ENCODE measurements around the gene SWAP70. TPM values are rescaled to one million over a fixed set of nuclear protein-coding genes. Genes with fewer than 3 reads are reported as not detected.
A peak's percentile ranks its signal among the peaks of the same experiment; 100 is the strongest.

SWAP70 gene
- total and polyA plus RNA-seq, 2 of the 13 experiments (the other 11 are each of a cell fraction or from before 2014, with no cell fraction given), result 4.6 to 8.7 TPM

DNA sequence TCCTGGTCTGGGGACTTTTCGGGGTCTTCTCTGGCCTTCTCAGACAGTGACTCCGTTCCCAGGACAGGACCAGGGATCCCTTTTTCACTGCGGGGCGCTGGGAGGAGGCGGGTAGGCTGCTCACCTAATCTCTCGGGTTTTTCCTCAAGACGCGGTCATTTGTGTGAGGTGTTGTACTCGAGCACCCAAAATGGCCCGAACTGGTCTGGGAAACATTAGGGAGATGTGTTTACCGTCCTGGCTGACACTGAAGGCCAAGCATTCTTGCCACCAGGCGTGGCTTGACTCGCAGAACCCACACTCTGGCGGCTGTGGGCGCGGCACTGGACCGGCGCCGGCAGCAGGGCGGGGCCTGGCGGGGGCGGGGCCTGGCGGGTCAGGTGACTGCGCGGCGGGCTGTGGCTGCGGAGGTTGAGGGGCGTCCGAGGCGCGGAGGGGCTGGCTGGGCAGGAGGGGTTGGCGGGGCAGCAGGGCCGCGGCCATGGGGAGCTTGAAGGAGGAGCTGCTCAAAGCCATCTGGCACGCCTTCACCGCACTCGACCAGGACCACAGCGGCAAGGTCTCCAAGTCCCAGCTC, at the start of gene SWAP70 (continued):
- TF ChIP-seq SOX5 (CRISPR knock-in tag; IDR thresholded peaks at IDR 0.05; ENCODE audit: borderline replicate concordance), result peak; percentile 31; the same call in 1 of the 2 replicates
- TF ChIP-seq ZNF660 (CRISPR knock-in tag; IDR thresholded peaks at IDR 0.05; ENCODE audit: borderline replicate concordance, low read depth), result no peak
- TF ChIP-seq TEAD3 (CRISPR knock-in tag; optimal IDR thresholded peaks at IDR 0.05; ENCODE audit: borderline replicate concordance), result peak; percentile 96
- 0 out of 2 replicates have a peak, but pooled peaks have one; percentile 25 for TF ChIP-seq TAF1 (CRISPR knock-in tag; IDR thresholded peaks at IDR 0.05)
- TF ChIP-seq JUND (CRISPR knock-in tag; IDR thresholded peaks at IDR 0.05), result peak; percentile 14; the same call in 1 of the 2 replicates
- TF ChIP-seq GABPB1 (CRISPR knock-in tag; IDR thresholded peaks at IDR 0.05), result peak; percentile 51; the same call in 1 of the 2 replicates
- TF ChIP-seq PHF8 (CRISPR knock-in tag; IDR thresholded peaks at IDR 0.05), result peak; percentile 64
- TF ChIP-seq SOX13 (IDR thresholded peaks at IDR 0.05), result no peak
- 0 out of 4 replicates have a peak, but pooled peaks of 1 of the 2 experiments have one; percentile 11 for TF ChIP-seq SOX13 (CRISPR knock-in tag; conservative IDR thresholded peaks at IDR 0.05 in 1 of 2, IDR thresholded peaks at IDR 0.05 in 1 of 2)
- TF ChIP-seq KDM2A (CRISPR knock-in tag; IDR thresholded peaks at IDR 0.05; ENCODE audit: borderline replicate concordance, low read depth), result peak; percentile 70
- peak; percentile 51; the same call in 1 of the 2 replicates for TF ChIP-seq SMAD3 (CRISPR knock-in tag; IDR thresholded peaks at IDR 0.05)
- TF ChIP-seq GATAD2A (CRISPR knock-in tag; IDR thresholded peaks at IDR 0.05), result peak; percentile 23; the same call in 1 of the 2 replicates
- peak; percentile 59; the same call in 1 of the 2 replicates for TF ChIP-seq ARNT2 (CRISPR knock-in tag; IDR thresholded peaks at IDR 0.05; ENCODE audit: low read depth)
- no peak for TF ChIP-seq BCL6 (CRISPR knock-in tag; IDR thresholded peaks at IDR 0.05)
- TF ChIP-seq PCBP2 (optimal IDR thresholded peaks at IDR 0.05; ENCODE audit: low read depth, low read length, poor library complexity, severe bottlenecking), result no peak
- TF ChIP-seq ZGPAT (CRISPR knock-in tag; IDR thresholded peaks at IDR 0.05), result peak; percentile 30; the same call in 1 of the 2 replicates
- TF ChIP-seq FOXP1 (IDR thresholded peaks at IDR 0.05), result no peak
- 0 out of 2 replicates have a peak, but pooled peaks have one; percentile 12 for TF ChIP-seq FOXP1 (CRISPR knock-in tag; IDR thresholded peaks at IDR 0.05)
- TF ChIP-seq MAZ (IDR thresholded peaks at IDR 0.05; ENCODE audit: borderline replicate concordance, low read depth, low read length), result 0 out of 2 replicates have a peak, but pooled peaks have one; percentile 7
- no peak; the same call in 1 of the 2 replicates for TF ChIP-seq MAZ (CRISPR knock-in tag; IDR thresholded peaks at IDR 0.05; ENCODE audit: low read depth)
- TF ChIP-seq ZNF335 (CRISPR knock-in tag; IDR thresholded peaks at IDR 0.05), result 0 out of 2 replicates have a peak, but pooled peaks have one; percentile 16
- TF ChIP-seq POLR2A (IDR thresholded peaks at IDR 0.05; ENCODE audit: insufficient read depth in 1 of 2, low read depth in 2 of 2, low read length in 2 of 2), result peak; percentile 51 to 75
- TF ChIP-seq TRIM24 (CRISPR knock-in tag; IDR thresholded peaks at IDR 0.05), result no peak
- TF ChIP-seq, protein P1, sequence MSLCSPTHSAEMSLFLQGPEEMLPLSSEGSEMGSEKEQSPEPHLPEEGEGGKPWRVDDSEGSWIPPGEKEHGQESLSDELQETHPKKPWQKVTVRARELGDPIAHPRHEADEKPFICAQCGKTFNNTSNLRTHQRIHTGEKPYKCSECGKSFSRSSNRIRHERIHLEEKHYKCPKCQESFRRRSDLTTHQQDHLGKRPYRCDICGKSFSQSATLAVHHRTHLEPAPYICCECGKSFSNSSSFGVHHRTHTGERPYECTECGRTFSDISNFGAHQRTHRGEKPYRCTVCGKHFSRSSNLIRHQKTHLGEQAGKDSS (CRISPR knock-in tag; IDR thresholded peaks at IDR 0.05; ENCODE audit: borderline replicate concordance, low read depth), result 0 out of 2 replicates have a peak, but pooled peaks have one; percentile 21
- peak; percentile 45 for TF ChIP-seq XRCC5 (optimal IDR thresholded peaks at IDR 0.05; ENCODE audit: low read length)
- TF ChIP-seq, protein P2, sequence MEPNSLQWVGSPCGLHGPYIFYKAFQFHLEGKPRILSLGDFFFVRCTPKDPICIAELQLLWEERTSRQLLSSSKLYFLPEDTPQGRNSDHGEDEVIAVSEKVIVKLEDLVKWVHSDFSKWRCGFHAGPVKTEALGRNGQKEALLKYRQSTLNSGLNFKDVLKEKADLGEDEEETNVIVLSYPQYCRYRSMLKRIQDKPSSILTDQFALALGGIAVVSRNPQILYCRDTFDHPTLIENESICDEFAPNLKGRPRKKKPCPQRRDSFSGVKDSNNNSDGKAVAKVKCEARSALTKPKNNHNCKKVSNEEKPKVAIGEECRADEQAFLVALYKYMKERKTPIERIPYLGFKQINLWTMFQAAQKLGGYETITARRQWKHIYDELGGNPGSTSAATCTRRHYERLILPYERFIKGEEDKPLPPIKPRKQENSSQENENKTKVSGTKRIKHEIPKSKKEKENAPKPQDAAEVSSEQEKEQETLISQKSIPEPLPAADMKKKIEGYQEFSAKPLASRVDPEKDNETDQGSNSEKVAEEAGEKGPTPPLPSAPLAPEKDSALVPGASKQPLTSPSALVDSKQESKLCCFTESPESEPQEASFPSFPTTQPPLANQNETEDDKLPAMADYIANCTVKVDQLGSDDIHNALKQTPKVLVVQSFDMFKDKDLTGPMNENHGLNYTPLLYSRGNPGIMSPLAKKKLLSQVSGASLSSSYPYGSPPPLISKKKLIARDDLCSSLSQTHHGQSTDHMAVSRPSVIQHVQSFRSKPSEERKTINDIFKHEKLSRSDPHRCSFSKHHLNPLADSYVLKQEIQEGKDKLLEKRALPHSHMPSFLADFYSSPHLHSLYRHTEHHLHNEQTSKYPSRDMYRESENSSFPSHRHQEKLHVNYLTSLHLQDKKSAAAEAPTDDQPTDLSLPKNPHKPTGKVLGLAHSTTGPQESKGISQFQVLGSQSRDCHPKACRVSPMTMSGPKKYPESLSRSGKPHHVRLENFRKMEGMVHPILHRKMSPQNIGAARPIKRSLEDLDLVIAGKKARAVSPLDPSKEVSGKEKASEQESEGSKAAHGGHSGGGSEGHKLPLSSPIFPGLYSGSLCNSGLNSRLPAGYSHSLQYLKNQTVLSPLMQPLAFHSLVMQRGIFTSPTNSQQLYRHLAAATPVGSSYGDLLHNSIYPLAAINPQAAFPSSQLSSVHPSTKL (CRISPR knock-in tag; IDR thresholded peaks at IDR 0.05), result 0 out of 2 replicates have a peak, but pooled peaks have one; percentile 10
